Fibroblast of peridontal ligament (primary cell): ENCODE results near the gene CXCR4.

Experiments
- DNase-seq: peaks from one replicate; pipeline ENCODE4 v3.0.0-alpha.2; 2010; ENCODE audit errors: extremely low read depth

The CXCR4 gene

GRCh38 chr2:136131961-136132824, 14.2 kb upstream of the CXCR4 start:
- no peak for DNase-seq

GRCh38 chr2:136131484-136131960, 13.6 kb upstream of the CXCR4 start:
- DNase-seq: no peak

- DNase-seq: no peak
These were observed 12.6 kb upstream of the CXCR4 start for GRCh38 chr2:136130511-136130910.

- no peak for DNase-seq
These were observed 12.1 kb upstream of the CXCR4 start for GRCh38 chr2:136130045-136130444.

GRCh38 chr2:136129601-136130000, 11.7 kb upstream of the CXCR4 start:
- DNase-seq: no peak

- DNase-seq: no peak
These were observed 11.0 kb upstream of the CXCR4 start for GRCh38 chr2:136128905-136129304.

- no peak for DNase-seq
These were observed 10.4 kb upstream of the CXCR4 start for GRCh38 chr2:136128366-136128765.

GRCh38 chr2:136127356-136127755, 9.4 kb upstream of the CXCR4 start:
- DNase-seq: no peak

GRCh38 chr2:136126421-136126926, 8.5 kb upstream of the CXCR4 start:
- DNase-seq: no peak

GRCh38 chr2:136126021-136126420, 8.1 kb upstream of the CXCR4 start:
- DNase-seq: no peak

- no peak for DNase-seq
These were observed 7.3 kb upstream of the CXCR4 start for GRCh38 chr2:136125236-136125635.

GRCh38 chr2:136124805-136125204, 6.9 kb upstream of the CXCR4 start:
- no peak for DNase-seq

- no peak for DNase-seq
These were observed 4.7 kb upstream of the CXCR4 start for GRCh38 chr2:136122661-136123060.

- DNase-seq: no peak
These were observed 3.4 kb upstream of the CXCR4 start for GRCh38 chr2:136121204-136121910.

- no peak for DNase-seq
These were observed 2.0 kb upstream of the CXCR4 start for GRCh38 chr2:136119717-136120675.

GRCh38 chr2:136118819-136119716, 1.1 kb upstream of the CXCR4 start:
- DNase-seq: no peak

- peak; percentile 5 for DNase-seq
These were observed 533 bp downstream of the CXCR4 start for GRCh38 chr2:136117391-136117841.

- no peak for DNase-seq
These were observed 1.0 kb downstream of the CXCR4 start for GRCh38 chr2:136116813-136117390.

- no peak for DNase-seq
These were observed 1.7 kb downstream of the CXCR4 start for GRCh38 chr2:136116151-136116812.
